ENCODE data around the gene SLC18A3.
A peak's percentile ranks its signal among the peaks of the same experiment; 100 is the strongest.

SLC18A3 gene

DNA sequence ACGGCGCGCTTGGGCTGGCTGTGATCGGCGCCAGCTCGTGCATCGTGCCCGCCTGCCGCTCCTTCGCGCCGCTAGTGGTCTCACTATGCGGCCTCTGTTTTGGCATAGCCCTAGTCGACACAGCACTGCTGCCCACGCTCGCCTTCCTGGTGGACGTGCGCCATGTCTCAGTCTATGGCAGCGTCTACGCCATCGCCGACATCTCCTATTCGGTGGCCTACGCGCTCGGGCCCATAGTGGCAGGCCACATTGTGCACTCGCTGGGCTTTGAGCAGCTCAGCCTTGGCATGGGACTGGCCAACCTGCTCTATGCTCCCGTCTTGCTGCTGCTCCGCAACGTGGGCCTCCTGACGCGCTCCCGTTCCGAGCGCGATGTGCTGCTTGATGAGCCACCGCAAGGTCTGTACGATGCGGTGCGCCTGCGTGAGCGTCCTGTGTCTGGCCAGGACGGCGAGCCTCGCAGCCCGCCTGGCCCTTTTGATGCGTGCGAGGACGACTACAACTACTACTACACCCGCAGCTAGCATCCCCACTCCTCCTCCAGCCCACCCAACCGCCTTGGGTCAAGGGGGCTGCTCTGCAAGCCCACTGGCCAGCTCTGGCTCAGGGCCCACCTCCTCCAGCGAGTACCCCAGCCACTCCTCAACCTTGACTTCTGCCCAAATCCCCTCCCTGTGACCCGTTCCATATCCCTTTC lies 1.9 kb downstream of the SLC18A3 start:
- no peak for DNase-seq (ENCODE audit: low spot score)

DNA sequence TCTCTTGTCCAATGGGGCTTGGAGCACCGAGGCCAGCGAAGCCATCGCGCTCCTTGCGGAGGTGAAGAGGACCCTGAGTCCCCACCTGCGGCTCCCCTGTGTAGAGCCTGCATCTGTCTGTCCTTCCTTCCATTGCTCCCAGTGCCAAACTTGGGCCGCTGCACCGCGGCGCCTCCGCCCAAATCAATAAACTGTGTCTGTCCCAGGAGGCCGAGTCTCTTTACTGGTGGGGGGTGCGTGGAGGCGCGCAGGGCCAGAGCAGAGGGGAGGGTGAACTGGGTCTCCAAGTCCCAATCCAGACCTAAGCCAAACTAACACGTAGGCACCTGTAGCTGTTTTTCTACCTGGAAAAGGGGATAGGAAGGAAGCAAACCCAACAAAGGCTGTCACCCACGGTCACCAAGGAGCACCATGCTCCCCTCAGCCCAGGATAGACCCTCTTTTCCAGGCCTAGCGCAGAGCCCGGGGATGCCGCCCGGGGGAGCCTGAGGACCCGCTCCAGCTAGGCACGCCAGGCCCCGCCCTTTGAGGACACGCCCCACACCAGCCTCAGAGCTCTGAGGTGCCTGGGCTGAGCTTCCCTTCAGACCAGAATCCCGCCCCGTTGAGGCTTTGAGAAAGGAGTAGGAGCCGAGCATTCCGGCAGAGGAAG lies 2.5 kb downstream of the SLC18A3 start:
- peak; percentile 16 for DNase-seq (ENCODE audit: low spot score)

DNA sequence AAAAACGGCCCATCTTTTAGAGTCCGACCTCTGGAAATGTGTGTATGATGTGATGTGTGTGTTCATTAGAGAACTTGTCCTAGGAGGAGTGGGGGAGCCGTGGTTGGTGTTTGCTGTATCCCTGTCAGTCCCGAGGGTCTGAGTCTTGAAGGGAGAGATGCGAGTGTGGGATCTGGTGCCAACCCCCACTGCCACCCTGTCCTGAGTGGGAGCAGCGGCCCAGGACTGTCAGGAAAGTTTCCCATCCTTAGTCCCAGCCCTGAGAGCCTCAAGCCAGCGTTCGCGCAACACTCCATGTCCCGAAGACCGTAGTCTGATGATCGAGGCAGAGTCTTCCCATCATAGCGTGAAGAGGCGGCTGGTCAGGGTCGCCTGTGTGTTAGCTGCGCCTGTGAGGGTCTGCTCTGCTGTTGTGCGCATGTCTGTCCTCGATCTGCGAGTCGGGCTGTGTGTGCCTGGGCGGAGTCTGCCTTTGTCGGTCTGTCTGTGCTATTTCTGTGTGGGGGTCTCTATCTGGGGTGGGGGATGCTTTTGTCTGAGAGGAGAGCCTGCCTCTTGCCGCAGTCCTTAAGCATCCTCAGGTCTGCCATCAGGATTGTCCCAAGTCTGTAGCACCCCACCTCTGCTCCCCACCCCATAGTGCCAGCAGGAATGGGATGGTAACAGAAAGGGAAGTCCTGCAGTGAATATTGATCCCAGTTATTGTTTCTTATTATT lies 3.2 kb downstream of the SLC18A3 start:
- DNase-seq (ENCODE audit: low spot score) = no peak

DNA sequence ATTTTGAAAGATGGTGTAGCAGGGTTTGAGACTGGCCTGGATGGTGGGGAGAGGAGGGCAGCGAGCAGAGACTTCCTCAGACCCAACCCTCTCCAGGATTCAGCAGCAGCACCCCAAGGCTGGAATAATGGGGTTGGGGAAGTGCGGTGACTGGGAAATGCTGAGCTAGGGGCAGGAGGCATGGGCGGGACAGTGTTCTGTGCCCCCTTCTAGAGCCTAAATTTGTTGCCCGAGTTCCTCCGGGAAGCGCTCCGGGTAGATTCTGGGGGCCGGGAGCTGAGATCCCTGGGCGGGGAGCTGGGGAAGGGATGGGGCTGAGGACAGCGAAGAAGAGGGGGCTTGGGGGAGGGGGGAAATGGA lies 3.8 kb downstream of the SLC18A3 start, which contains the start of gene CHAT:
CHAT (plus strand) TSS at position 156 of the 360 bp plus-strand sequence; CDS start at position 309, 153 bp downstream.
- no peak for DNase-seq (ENCODE audit: low spot score)

DNA sequence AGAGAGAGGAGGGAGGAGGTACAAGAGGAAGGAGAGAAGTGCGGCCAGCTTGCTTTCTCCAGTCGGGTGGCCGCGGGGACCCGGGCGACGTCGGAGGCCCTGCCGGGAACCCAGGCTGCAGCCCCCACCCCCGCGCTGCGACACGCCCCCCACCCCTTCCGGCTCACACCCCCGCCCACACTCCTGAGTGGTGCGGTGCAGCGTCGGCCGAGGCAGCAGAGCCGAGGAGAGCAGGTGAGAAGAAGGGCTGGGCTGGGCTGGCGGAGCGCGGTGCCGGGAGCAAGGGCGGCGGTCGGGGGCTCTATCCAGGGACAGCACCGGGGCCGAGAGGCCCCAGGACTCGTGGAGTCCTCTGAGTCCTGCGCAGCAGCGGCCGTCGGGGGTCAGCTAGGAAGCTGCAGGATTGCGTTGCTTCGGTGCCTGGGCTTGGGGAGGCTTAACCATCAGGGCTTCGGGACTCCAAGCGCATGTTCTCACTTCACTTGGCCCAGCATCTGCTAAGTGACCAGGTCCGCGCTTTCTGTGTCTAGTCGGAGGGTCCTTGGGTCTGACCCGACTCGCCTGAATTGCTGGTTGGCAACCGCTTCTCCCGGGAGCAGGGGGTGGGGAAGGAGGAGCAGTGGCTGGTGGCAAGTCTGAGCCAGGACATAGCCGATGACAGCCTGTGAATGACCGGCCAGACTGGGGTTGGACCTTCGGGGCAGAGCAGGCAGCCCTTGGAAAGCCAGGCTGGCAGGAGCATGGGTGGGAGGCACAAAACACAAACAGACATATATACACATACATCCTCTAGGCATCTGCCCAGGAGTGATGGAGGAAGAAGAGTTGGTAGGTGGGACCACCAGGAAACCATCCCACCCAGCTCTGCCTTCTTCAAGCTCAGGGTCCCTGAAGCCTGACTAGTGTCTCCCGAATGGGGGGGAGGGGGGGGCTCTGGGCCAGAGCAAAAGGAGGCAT lies 4.4 kb downstream of the SLC18A3 start:
- no peak for DNase-seq (ENCODE audit: low spot score)

DNA sequence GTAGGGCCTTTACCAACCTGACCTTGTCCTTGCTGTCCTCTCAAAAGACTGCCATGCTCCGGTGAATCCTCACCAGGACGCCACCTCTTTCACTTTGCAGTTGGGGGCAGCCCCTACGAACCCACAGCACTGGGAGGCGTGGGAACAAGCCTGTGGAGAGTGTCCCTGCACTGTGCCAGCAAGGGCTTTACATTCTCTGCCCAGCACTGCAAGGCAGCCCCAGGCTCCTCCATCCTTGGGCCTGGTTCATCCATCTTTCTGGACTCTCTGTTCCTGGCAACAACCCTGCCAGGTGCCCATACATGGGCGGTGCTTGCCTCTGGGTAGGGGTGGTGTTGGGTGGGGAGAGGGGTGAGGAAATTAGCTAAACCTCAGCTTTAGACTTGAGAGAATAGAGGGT lies 5.1 kb downstream of the SLC18A3 start:
- no peak for DNase-seq (ENCODE audit: low spot score)

DNA sequence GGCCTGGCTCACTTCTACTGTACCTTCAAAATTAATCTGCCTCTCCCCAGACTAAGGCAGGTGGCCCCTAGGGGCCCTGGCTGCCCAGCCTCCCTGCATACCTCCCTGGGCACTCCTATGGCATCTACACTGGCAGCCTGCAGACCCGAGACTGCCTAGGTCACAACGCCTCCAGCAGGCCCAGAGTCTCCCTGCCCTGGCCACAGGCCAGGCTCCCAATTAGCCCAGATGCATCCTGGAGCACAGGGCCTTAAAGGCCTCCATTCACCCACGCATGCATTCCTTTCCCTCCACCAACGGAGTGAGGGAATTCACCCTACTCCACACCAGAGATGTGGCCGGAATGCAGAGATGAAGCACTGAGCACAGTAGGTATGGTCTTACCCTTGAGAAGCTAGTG lies 5.6 kb downstream of the SLC18A3 start:
- DNase-seq (ENCODE audit: low spot score) = no peak

DNA sequence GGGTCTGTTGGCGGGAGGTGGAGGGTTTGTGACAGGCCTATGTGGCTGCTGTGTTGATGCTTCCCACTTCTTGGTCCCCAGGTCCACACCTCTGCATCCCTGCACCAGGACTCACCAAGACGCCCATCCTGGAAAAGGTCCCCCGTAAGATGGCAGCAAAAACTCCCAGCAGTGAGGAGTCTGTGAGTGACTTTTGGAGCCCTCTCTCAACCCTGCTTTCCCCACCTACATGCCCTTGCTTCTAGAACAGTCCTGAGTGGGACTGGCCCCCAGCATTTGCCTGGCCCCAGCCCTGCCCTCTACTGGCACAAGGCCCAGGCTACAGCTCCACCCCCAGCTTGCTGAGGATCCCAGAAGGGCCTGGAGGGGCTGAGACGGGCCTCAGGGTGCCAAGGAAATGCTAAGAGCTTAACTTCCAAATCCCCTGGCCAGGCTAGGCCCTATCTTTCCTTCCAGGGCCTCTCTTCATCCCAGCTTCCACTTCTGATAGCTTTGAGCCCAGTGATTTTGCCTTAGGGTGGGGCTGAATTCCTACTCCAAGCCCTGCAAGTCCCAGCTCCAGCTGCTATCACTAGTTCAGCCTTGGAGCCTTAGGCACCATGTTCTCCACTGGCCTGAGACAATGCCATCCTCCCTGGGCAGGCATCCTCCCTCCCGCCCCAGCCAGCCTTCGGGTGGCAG lies 6.5 kb downstream of the SLC18A3 start:
- DNase-seq (ENCODE audit: low spot score) = no peak

DNA sequence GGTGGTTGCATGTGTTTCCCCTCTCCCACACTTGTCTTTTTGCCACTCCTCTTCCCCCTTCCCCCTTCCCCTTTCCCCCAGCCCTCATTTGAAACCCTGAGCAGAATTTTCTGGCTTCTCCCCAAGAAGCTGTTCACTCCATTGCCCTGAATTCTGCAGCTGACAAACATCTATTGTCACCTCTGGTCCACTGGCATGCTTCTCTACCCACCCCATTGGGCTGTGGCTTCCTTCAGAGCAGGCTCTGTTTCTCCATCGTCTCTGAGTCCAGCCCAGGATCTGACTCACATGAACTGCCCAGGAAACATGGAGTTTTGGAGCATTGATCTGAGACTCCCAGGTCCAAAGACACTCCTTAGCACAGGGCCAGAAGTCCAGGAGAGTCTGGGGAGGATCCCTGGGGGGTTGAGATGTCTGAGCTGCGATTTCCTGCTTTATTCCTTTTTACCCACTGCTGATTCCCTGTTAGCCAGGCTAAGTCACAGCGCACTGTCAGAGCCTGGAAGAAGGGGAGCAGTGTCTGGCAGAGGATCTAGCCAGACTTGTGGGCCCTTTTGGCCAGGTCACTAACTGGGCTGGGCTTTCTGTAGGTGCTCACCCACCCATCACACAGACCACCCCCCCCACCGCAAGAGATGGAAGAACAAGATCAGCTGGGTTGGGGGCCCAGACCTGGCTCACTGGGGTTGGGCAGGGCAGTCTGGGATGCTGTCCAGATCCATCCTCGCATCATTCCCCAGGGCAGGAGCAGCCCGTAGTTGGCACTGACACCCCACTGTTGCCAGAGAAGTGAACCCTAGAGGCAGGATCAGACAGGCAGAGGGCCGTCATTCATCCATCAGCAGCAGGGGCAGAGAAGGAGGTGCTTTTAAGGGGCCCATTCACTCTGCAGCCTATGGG lies 7.3 kb downstream of the SLC18A3 start:
- DNase-seq (ENCODE audit: low spot score) = no peak

DNA sequence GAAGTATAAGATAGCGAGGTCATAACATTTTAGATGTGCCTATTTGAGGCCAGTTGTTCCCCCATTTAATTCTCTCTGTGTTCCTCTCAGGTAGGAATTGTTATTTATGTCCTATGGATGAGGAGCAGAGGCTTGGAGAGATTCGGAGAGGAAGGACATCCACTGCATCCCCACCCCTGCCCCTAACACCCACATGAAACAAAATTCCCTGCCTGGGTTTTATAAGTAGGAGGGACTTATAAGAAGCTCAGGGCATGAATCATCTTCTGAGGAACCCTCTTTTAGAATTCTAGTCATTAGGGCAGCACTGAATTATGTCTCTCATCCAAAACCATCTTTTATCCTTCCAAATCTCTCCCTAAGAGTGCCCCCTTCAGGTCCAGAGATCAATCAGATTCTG lies 8.7 kb downstream of the SLC18A3 start:
- no peak for DNase-seq (ENCODE audit: low spot score)

DNA sequence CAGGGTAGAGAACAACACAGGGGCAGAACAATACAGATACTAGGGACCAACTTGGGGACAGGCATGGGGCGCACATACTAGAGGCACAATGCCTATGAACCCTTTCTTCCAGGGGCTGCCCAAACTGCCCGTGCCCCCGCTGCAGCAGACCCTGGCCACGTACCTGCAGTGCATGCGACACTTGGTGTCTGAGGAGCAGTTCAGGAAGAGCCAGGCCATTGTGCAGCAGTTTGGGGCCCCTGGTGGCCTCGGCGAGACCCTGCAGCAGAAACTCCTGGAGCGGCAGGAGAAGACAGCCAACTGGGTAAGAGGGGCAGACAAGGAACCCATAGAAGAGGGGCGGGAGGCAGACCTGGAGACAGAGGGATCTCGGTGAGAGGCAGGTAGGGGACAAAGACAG lies 9.5 kb downstream of the SLC18A3 start:
- DNase-seq (ENCODE audit: low spot score) = peak; percentile 7

DNA sequence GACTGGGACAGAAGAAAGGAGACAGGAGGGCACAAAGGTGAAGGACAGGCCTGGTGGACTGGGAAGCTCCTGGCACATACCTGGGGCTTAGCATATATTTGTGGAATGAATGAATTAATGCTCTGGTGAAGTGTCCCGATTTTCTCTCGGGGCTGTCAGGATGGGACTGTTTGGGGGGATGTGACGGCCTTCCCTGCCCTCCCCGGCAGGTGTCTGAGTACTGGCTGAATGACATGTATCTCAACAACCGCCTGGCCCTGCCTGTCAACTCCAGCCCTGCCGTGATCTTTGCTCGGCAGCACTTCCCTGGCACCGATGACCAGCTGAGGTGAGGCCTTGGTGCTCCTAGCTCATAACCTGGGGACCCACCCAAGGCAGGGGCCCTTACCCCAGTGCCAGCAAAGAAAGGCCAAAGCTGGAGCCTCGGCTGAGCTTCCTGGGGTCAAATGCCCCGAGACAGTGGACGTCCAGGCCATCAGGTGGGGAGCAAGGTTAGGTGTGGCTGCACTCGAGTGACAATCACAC lies 10.2 kb downstream of the SLC18A3 start:
- DNase-seq (ENCODE audit: low spot score) = no peak

DNA sequence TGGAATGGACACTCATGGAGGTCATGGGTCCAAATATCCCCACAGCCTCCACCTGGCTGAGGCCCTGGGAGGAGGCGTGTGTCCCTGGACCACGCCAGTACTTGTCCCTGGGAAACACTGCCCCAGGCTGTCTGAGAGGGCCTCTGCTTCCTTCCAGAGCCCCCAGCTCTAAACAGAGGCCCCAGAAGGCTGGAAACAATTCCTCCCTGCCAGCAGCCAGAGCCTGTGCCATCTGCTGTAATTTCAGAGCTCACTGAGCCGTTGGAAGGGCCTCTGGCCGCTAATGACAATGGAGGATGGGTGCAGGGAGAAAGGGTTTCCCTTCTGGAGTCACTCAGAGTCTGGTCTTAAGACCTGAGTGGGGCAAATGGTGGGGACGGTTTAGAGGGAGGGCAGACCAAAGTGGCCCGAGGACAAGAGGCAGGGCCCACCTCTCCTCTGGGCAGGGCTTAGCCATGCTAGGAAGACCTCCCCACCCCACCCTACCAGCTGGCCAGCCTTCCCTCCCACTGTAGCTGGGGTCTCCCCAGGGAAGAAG lies 10.8 kb downstream of the SLC18A3 start:
- no peak for DNase-seq (ENCODE audit: low spot score)

DNA sequence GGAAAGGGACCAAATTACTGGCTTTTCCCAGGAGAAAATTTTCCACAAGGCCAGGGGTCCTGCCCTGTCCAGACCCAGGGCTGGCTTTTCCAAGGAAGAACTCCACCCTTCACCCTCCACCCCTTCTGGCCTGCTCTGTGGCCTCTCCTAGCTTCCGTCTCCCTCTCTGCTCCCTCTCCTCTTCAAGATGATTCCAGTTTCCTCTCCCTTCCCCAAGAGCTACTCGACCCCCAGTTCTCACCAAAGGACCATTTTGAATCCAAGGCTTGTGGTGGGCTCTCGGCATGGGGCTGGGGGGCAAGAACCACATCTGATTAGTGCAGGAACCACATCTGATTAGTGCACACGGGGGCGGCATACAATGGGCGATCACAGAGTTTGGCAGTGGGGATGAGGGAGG lies 11.5 kb downstream of the SLC18A3 start:
- DNase-seq (ENCODE audit: low spot score) = no peak

DNA sequence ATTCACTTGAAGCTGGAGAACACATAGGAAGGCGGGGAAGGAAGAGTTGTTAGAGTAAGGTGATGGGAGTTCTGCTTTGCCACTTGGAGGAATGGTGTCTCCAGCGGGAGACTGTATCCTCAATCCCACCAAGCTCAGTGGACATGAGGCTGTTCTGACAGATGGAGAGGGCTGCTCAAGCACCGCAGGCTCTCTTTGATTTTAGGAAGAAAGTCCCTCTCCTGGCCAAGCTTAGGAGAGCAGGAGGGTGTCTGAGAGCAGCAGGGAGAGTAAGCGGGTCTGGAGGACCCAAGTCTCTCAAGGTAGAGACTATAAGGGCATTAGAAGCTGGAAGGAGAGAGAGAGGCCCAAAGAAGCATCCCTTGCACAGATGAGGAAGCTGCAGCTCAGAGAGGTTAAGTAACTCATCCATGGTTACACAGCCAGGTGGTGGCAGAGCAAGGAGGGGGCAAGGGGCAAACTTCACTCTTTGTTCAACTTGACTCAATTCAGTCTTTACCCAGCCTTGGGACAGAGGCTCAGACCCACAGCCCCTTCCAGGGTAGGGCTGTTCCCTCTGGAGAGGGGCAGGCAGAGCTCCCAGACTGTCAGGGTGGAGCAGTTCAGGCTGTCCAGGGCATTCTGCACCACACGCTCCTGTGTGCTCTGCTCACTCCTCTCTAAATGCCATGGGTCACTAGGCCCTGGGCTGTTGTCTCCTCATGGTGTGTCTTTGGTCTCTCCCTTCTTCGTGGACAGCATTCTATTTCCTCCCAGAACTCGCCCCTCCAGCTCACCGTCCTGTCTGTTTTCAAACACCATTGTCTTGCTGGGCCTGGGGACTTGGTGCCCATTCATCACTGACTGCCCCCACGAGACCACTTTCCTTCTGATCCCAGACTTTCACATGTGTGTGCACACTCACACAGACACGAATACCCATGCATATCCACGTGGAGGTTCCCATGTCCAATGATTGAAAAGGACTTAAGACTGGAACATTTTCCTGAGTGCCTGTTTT lies 12.6 kb downstream of the SLC18A3 start:
- no peak for DNase-seq (ENCODE audit: low spot score)

DNA sequence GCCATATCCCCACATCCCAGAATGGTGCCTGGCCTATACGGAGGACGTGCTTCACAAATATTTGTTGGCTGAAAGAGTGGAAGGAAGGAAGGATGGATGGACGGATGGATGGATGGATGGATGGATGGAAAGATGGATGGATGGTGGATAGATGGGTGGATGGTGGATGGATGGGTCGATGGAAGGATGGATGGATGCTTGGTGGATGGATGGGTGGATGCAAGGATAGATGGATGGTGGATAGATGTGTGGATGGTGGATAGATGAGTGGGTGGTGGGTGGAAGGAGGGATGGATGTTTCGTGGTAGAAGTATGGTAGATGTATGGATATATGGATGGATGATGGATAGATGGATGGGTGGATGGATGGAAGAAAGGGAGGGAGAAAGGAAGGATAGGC lies 14.5 kb downstream of the SLC18A3 start:
- no peak for DNase-seq (ENCODE audit: low spot score)

DNA sequence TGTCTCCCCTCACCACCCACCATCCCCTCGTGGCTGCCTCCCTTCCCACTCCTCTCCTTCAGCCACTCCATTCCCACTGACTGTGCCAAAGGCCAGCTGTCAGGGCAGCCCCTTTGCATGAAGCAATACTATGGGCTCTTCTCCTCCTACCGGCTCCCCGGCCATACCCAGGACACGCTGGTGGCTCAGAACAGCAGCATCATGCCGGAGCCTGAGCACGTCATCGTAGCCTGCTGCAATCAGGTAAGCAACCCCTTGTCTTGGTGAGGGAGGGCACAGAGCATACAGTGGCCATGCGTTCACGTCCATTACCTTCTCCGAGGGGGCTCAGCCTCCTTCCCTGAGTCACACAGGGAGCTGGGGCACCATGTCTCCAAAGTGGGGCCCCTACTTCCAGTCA lies 15.3 kb downstream of the SLC18A3 start:
- no peak for DNase-seq (ENCODE audit: low spot score)

DNA sequence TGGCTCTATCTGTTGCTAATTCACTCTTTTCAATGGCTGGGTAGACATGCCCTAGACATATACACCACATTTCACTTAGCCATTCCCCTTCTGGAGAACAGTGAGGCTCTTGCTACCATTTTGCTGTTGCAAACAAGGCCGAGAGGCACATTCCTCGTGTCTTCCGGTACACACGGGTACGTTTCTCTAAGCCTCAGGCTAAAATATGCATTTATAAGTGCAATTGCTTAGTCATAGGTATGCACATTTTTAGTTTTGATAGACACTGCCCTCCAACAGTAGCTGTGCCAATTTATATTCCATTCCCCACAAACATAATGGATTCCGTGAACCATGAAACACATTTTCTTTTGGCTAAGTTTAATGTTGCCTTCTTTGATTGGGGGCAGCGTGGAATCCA lies 16.9 kb downstream of the SLC18A3 start:
- no peak for DNase-seq (ENCODE audit: low spot score)

Data from NAMALWA (cell line).